GM21447 (cell line): ENCODE data around the gene CD63.

Source experiments
- ATAC-seq: cut with Tn5 transposase; IDR thresholded peaks from one replicate; pipeline ENCODE4 v1.9.1; 2021; ENCODE audit not compliant: unreplicated experiment

Gene CD63

DNA sequence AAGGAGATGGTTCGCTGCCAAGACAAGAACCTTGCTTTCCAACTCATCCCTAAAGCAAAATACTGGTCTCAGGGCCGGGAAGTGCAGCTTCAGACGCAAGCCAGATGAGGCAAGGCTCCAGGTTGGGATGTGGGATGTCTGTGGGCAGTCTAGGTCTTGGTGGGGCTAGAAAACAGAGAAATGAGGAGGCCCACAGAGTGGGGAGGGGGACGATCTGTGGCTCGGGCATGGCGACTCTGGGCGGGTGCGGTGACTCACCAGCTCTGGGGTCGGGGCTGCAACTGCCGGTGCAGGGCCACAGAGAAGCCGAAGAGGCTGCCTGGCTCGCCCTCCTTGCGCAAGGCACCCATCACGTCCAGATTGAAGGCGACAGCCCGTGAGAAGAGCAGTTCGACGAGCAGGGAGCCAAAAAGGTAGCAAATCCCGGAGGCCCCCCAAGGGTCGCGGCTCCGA is 21.6 kb downstream of the CD63 start:
- ATAC-seq, result no peak

DNA sequence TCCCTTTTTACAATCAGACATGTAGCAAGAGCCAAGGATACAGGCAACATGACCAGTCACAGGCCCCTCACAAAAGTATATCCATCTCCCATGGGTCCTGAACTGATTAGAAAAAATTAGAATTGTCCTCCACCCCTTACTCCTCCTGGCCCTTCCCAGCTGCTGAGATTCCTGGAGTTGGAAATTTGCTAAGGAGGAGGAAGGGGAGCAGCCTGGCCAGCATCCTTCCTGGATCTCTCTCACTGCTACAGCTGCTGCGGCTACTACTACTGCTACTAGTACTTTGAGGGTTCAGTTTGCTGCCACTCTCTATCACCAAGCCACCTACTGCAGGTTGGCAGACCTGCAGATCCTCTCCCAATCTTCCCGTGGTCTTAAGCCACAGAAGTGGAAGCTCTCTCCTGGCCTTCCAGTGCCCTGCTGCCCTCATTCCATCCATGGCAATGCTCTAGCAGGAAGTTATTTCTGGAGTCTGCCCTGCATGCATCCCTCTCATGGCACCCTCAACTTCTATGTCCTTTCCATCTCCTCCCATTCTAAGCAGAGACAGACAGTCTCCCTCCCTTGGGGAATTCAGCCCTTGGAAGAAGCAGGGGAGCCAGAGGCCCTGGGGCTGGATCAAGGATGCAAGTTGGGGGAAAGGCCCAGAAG is 22.1 kb downstream of the CD63 start:
- ATAC-seq, result no peak

DNA sequence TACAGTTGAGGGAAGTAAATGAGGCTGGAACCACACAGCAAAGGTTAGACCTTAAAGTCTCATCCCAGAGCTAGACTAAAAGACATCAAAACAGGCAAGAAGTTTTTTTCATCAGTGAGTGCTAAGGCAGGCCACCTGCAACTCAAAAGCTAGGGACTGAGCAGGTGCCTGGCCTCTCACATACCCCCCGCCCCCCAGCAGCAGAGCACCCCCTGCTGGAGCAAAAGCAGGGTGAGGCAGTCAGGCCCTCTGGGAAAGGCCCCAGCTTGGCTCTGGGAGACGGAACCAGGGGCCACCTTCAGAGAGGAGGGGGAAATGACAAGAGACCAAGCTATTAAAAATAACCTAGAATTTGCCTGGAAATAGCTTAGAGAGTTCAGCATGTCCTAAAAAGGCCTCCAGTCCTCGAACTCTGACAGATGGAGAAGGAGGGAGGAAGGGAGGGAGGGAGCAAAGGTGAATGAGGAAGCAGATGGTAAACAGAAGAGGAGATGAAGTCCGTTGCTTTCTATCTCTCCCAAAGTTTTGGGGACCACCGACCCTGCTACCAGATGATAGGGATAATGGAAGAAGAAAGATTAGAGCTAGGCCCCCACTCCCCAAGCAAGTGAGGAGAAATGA is 22.9 kb downstream of the CD63 start:
- no peak for ATAC-seq

DNA sequence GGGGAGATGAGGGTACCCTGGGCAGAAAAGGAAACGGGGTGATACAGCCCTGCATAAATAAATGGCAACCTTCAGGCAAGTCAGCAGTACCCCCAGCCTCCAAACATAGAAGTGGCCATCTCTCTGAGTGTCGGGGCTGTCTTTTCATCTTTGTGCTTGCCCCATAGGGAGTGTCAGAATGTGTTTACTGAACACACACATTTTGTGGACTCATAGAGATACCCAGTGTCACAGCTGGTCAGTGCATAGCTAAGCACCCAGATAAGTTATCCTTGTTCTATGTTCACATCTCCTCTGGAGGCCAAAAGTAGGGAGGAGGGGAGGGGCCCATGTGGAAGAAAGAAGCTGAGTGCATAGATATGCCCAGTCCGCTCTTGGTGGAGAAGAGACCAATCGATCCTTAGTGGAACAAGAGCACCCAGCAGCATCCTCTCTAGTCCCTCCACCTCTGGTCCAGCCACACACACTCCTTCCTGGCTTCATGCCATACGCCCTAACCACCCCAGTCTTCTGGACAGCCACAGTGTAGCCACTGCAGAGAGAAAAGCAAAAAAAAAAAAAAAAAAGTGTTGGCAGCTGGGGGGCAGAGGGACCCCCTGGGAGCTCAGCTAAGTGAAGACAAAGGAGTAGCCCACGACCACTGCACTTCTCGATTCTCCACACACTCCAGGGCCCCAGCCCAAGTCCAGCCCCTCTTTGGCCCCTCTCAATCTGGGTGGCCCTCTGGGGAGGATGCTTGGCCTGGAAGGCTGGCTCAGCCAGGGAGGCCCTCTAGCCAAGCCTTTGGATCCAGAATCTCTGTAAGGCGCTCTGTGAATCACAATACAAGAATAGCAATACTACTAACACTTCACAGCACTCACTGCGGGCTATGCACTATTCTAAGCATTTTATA is 23.7 kb downstream of the CD63 start:
- ATAC-seq, result no peak

DNA sequence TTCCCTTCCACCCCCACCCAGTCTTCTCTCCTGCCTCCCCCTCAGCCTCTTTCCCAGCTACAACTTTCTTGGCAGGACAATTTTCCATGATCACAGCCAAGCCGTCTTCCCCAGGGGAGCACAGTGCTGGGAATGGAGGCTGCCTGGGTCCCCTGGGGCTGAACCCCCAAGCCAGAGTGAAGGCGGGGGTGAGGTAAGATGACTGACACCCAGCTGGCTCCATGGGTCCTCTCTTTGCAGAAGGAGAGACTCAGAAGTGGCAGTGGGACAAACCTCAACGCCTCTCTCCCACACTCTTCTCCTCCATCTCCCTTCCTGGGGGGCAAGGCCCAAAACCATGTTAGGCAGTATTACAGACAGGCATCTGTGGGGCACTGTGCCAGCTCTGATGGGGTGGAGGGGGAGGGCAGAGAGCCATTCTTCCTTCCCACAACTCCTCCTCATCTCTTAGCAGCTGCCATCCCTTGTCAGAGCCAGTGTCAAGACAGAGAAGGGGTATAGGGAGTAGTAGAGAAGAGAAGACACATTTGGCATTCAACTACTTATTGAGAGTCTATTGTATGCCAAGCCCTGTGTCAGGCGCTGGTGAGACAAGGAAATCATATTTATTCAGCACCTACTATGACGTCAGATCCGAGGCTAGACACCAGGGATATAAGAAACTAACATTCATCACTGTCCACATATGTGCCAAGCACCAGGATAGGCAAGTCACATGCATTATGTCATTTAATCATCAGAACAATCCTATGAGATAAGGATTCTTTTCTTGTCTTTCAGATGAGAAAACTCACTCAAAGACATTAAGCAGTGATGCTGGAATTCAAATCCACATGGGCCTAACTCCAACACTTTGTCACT is 24.7 kb downstream of the CD63 start:
- ATAC-seq, result no peak

DNA sequence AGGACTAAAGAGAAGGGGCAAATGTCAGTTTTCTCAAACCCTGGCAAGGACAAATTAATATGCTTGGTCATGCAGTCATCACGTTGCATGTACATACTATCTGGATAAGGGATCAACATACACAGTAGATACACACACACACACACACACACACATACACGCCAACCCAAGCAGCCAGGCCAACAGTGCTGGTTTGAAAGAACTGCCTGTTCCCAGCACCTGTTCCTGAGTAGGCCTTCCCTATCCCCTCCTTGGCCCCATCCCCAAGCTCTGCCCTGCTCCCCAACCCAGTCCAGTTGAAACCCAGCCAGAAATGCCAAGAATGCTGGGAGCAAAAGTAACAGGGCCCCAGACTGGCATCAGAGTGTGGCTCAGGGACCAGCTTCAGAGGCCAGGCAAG is 25.5 kb downstream of the CD63 start:
- no peak for ATAC-seq

DNA sequence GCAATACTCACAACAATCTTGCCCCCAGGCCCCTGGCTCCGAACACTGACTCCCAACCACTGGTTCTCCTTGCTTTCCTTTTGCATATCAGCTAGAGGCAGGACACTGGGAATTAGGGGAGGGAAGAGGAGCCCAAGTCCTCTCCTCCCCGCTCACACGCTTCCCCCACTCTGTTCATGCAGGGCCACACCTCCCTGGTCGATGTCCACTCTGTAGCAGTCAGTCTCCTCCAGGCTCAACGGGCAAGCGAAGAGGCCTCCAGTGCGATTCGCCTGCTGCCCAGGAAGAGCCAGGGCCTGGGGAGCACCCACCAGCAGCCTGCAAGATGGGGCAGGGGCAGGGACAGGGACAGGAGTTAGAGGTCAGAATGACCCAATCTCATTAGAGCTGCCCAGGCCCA is 25.9 kb downstream of the CD63 start:
- no peak for ATAC-seq

DNA sequence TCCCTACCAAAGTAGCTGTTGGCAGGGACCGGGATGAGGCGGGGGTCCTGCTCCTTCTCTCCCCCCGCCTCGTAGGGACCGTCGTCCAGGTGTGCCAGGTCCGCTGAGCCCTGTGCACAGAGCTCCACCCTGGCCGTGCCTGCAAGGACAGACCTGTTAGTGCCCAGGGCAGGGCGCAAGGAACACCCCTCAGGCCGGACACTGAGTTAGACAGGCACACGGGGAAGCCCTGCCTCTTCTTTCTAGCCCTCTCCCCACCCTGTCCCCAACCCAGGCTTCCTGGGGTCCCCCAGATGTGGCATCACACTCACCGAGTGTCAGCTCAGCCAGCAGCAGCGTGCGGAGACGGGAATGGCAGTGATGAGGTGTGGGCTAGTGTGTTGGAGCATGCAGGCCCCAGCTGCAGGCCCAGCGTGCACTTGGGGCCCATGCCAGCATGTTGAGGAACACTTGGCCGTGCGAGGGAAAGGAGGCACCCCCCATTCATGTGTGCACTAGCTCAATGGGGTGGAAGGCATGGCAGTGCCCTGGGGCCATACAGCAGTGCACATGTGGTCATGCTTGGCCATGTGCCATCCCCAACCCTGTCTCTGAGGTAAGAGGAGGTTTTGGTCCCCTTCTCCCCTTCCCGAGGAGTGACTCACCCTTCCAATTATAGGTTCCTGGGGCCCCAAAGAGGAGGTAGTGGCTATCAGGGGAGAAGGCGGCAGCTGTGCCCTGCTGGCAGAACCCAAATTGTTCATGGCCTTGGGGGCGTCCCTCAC is 28.4 kb downstream of the CD63 start:
- no peak for ATAC-seq

DNA sequence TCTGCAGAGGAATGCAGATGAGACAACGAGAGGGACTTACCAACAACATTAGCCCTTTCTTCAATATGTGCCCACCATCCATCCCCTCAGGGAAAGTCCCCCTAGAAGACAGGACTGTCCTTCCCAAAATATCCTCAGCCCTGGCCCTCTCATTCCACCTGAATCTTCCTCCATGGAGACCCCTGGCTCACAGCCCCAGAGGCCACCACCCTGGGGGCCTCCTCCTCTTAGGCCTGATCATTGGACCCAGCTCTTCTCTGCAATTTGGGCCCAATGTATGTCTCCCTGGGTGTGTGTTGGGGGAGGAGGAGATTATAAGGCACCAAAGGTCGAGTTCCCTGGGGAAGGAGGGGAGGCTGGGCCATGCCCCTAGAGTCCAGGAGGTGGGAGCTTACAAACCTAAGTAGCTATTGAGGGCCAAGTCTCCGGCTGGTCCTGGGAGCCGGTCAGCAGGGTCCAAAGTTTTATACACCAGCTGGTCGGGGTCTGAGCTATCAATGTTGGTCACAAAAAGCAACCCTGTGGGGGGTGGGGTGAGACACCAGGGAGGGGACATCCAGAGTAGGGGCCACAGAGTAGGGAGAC is 29.2 kb downstream of the CD63 start:
- ATAC-seq, result no peak

DNA sequence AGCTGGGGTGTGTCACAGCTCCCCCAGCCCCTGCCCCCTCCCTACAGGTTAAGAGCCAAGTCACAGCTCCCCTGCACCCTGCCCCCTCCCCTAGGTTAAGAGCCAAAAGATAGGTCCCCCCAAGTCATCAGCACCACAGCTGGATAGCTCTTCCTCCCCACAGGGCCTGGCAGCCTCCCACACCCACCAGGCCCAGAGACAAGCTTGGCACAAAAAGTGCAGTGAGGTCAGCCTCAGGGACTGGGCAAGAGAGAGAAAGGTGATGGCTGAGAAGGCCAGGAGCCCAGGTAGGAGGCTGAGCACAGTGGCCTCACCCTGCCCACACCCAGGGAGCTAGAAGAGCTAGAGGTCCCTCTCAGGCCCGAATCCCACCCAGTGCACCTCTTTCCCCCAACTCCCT is 29.8 kb downstream of the CD63 start:
- no peak for ATAC-seq

DNA sequence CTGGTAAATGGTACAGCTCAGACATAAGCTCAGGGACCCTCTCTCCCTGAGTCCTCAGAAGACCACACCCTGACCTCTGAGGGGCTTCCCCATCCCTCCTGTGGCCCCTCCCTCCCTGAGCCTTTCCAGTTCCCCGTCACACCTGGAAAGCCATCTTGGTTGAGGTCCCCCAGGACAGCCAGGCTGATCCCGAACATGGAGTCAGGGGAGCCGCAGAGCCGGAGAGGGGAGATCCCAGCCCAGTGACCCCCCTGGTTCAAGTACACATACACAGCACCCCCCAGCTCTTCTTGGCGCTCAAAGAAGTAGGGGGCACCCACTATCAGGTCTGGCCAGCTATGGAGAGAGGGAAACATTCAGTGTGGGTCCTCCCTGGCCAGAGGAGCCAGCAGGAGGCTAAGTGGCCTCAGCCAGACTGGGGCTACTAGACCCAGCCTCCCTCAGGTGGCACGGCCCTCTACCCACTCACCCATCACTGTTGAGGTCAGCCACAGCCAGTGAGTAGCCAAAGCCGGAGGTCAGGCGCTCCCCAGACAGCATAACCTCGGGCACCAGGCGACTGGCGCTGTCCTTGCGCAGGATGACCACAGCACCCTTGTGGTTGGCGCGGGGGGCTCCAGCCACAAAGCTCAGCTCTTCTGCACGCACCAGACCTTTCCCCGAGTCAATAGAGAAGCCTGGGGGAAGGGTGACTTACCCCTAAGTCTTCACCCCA is 30.4 kb downstream of the CD63 start:
- no peak for ATAC-seq

DNA sequence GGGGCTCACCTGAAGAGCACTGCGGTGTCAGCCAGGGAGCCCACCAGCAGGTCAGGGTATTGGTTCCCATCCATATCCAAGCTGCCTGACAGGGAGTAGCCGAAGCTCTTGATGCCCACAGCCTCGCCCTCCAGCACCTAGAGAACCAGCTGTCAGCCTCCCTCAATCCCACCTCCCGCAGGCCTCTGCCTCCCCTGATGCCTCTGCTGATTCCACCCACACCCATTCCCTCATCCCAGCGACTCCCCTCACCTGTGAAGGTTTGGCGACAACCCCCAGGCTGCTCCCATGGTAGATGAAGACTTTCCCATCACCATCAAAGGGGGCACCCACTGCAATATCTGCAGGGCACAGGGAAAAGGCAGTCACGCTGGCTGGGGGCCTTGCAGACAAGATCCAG is 31.1 kb downstream of the CD63 start:
- ATAC-seq, result no peak

DNA sequence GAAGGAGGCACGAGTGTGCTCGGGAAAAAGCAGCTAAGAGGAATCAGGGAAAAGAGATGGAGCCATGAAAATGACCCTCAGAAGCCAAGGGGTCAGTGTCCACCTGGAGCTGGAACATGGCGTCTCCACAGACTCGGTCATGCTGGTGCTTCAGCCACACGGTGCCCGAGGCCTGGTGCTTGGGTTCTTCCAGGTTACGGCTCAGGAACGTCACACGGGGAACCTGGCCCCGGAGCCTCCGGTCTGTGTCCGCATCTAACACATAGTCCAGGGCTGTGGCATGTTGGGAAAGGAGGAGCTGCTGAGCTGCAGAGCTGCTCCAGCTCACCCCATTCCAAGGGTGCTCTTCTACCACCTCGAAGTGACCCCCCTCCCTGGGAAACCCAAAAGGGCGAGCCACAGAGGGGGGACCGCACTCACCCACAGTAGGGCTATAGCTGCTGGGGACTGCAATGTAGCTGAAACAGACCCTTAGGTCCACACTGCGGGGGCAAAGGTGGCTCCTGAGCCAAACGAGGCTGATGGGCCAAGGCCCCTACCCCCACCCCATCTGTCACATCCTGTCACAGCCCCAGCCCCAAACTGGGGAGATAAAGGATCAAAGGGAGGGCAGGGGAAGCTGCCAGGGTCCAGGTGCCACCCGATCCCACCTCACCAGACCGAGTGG is 31.9 kb downstream of the CD63 start:
- no peak for ATAC-seq

DNA sequence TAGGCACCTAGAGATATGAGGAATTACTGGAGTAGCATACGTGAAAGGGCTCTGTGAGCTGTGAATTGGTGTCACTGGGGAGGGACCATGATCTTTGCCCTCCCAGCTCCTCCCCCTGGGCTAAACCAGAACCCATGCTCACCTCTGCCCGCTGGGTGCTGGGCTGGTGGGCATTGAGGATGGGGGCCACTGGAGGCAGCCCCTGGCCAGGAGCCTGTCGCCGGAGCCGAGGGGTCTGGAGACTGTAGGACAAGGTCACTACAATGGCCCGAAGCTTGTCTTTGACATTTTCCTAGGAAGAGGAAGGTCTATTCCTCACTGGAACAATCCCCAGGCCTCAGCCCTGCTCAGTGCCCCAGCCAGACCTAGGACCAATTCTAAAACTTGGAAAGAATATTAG is 32.7 kb downstream of the CD63 start:
- no peak for ATAC-seq

DNA sequence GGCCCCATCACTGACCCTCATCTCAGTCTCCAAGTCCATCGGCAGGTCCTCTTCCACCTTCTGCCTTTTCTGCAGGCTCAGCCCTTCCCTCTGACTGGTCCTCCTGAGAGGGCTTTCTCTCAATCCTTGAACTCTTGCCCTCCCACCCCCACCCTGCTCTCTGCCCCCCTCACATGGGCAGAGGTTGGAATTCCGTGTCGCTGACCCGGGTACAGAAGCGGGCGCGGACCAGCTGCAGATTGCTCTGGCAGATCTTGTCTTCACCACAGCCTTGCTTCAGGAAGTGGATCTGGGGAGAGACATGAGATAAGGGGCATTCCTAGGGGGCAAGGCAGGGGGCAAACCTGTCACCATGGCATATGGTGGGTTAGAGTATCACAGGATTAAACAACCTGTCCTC is 33.5 kb downstream of the CD63 start:
- no peak for ATAC-seq

DNA sequence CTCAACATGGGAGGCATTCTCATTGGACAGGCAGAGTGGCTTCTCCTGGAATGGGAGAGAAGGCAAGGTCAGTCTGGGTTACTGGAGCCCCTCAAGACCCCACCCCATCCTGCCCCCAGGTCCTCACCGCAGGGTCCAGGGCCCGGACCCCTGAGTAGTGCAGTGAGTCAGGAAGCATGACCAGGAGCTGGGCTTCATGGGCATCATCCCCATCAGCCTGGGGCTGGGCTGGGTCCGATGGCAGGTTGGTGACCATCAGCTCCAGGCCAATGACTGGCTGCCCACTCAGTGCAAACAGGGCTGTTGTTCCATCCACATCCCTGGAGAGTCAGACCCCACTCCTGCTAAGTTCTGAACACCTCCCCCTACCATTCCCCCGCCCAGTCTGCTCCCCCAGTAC is 34.2 kb downstream of the CD63 start:
- no peak for ATAC-seq

DNA sequence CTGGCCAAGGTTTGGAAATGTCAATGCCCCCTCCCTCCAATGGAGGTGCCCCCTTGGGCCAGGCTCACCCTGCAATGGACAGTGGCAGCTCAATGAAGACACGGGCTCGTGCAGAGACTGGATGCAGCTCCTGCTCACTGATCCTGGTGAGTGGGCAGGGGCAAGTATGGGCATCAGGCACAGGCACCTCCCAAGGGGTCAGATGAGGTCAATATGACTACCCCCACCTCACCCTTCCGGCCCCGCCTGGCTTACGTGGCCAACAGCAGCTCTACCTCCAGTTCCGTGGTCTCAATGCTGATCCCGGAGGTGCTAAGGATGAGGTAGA is 34.7 kb downstream of the CD63 start:
- no peak for ATAC-seq

DNA sequence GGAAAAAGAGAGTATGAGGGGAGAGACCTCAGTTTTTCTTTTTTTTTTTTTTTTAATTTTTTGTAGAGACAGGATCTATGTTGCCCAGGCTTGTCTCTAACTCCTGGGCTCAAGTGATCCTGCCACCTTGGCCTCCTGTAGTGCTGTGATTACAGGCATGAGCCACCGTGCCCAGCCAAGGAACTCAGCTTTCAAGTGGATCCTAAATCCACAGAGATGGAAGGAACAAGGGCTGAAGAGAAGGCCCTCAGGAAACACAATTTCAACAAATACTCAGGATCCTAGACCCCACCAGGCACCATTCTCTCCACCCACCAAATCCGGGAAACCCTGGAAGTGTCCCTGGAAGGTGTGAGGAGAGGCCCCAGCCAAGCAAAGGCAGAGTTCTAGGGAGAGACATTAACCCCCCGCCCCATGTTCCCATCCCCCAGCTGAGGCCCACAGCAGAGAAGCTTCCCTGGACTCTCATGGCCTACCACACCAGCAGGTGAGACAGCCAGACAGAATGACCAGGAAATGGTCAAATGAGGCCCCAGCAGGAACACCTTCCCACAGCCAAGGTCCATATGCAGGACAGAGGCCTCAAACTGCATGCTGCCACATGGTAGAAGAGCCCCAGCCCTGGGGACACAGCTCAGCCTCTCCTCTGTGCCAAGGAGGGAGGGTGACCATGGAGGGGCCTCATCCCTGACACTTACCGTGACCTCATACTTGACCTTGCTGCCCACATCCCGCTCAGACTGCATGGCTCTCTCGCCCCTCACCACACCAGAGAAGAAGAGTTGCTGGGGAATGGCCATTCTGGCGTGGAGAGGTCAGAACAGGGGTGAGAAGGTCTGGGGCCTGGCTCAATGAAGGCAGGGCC is 35.3 kb downstream of the CD63 start:
- no peak for ATAC-seq
